Measurements from ENCODE around the gene CHODL.

- TF ChIP-seq TAF1 (IDR thresholded peaks at IDR 0.05; ENCODE audit: borderline replicate concordance, low read depth, low read length) (no peak), POLR2A (IDR thresholded peaks at IDR 0.05; ENCODE audit: low read depth, low read length) (no peak)
Observed at GRCh38 chr21:18228060-18228739, 16.4 kb upstream of the CHODL start.
